GM18873 (cell line): Measurements from ENCODE around the gene MRPL43.

Experiments used
- ATAC-seq: cut with Tn5 transposase; IDR thresholded peaks from one replicate; pipeline ENCODE4 v1.9.1; 2021; ENCODE audit warnings: mild to moderate bottlenecking, moderate library complexity, moderate number of reproducible peaks; ENCODE audit not compliant: unreplicated experiment, low FRiP score

Gene MRPL43

DNA sequence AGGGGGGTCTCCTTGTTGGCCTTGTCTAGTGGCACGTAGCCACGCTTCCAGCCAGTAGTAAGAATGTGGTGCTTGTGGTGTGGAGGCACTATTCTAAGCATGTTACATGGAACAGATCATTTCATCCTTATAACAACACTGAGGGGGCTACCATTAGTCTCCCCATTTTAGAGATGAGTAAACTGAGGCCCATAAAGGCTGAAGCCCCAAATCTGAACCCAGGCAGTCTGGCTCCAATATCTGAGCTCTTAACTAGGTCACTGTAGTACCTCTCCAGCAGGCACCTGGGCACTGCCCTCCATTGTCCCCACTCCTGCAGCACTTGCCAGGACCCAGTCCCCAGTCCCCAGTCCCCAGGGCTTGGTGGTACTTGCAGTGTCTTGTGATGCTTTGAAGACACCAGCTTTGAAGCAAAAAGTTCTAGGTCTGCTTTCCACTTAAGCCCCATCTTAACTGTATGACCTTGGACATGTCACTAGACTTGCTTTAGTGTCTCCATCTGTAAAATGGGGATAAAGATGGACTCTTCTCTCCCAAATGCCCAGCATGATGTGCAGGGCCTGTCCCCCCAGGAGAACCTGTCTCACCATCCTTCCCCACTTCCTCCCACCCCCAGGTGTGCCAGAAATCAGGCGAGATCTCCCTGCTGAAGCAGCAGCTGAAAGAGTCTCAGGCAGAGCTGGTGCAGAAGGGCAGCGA, 18.7 kb upstream of the MRPL43 start:
- no peak for ATAC-seq

DNA sequence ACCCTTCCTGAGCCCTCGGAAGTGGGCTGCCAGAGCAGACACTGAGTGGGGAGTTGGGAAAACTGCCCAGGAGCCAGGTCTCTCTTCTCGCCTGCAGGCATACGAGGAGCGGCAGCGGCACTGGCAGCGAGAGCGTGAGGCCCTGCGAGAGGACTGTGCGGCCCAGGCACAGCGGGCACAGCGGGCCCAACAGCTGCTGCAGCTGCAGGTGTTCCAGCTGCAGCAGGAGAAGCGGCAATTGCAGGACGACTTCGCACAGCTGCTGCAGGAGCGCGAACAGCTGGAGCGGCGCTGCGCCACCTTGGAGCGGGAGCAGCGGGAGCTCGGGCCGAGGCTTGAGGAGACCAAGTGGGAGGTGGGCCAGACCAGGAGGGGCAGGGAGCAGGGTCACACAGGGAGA, 18.1 kb upstream of the MRPL43 start:
- ATAC-seq = no peak

DNA sequence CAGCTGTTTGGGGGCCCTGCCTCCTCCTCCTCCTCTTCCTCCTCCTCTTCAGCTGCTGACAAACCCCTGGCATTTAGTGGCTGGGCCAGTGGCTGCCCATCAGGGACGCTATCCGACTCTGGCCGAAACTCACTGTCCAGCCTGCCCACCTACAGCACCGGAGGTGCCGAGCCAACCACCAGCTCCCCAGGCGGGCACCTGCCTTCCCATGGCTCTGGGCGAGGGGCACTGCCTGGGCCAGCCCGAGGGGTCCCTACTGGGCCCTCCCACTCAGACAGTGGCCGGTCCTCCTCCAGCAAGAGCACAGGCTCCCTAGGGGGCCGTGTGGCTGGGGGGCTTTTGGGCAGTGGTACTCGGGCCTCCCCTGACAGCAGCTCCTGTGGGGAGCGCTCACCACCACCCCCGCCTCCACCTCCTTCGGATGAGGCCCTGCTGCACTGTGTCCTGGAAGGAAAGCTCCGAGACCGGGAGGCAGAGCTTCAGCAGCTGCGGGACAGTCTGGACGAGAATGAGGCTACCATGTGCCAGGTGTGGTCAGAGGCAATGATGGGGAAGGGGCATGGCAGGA, 16.4 kb upstream of the MRPL43 start:
- ATAC-seq = no peak

DNA sequence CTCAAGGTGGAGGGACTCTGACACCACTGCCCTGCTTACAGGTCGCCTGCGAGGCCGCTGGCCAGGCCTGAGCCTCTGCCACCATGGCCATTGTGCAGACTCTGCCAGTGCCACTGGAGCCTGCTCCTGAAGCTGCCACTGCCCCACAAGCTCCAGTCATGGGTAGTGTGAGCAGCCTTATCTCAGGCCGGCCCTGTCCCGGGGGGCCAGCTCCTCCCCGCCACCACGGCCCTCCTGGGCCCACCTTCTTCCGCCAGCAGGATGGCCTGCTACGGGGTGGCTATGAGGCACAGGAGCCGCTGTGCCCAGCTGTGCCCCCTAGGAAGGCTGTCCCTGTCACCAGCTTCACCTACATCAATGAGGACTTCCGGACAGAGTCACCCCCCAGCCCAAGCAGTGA, 15.2 kb upstream of the MRPL43 start:
- no peak for ATAC-seq

DNA sequence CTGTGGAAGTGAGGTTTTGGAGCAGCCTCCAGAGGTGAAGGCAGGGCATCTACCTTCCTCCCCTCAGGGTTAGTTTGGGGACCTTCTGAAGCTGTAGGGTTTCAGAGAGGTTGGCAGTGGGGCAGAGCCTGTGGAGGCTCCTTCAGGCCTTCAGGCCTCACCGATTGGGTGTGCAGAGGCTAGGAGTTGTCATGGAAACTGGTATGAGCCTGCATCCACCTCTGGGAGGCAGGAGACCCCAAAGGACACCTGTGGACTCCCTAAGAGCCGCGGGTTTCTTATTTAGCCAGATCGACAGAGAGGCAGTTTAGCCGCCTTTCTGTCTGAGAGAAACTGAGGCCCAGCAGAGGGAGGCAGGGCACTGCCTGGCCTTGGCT, 14.3 kb upstream of the MRPL43 start:
- ATAC-seq = no peak

DNA sequence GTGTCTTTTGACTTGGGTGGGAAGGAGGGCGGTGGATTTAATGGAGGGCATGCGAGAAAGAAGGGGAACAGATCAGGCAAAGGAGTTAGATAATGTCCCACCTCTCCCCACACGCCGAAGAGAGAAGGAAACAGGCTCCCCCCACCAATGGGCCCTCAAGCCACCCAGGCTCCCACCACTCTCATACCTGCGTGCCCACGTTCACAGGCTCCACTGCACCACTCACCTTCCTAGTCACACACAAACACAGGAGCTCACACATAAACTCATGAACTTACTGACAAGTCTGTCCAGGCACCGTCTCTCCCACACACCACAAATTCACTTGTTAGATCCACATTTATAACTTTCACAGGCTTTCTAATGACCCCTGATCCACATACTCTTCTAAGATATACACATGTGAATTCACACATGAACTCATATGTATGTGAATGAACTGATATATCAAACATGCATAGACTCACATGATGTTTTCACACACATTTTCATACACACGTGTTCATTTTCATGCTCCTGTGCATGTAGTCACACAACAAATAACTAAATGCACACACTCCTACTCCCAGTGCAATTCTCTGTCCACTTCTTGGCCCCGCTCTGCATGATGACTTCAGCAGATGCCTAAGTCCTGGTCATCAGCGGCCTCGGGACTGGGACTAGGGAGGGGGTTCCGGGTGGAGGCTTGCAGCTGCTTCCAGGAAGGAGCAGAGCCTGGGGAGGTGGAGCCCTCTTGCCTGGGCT, 13.8 kb upstream of the MRPL43 start:
- no peak for ATAC-seq

DNA sequence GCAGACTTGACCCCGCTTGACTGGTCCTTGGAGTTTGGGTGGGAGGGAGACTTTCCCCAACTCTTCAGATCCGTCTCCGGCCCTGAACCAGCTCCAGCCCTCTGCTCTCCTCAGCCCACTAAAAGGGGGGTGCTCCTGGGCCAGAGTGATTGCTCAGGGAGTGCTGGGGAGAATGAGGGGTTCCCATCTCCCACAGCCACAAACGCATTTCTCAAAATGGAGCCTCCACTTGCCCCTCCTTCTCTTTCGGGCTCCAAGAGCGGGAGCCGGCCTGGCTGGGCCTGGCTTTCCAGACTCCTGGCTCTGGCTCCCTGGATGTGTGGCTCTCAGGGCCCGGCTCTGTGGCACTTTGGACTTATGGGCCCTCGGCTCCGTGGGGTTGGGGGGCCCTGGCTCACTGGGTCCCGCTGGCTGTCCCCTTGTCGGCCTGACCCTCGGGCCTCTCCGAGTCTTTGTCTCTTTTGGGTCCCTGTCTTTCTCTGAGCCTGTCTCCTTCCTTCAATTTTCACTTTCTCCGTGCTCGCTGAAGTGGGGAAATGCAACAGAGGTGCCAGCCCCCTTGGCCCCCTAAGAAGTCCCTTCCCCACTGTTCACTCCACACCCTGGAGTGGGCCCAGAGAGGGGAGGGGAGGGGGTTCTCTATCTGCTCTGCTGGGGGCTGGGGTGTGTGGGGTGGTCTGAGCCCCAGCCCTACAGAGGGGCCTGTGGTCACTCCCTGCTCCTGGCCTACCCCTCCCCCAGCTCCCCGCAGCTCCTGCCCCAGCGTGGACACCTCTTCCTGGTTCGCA, 13.0 kb upstream of the MRPL43 start:
- no peak for ATAC-seq

DNA sequence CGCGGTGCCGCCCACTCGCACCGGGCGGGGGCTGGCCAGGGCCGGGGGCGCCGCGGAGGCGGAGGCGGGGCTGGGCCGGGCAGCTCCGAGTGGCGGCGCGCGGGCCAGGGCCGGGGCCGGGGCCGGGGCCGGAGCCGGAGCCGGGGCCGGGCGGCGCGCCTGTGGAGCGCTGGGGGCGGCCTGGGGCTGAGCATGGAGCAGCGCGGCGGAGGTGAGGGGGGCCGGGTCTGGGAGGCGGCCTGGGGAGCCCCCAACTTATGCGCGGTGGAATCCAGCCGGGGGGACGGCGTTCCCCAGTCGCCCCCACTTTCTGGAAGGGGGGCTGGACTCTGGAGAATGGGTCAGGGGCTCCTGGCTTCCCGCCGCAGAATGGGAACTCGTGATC, 12.4 kb upstream of the MRPL43 start, which contains the start of gene LZTS2:
LZTS2 (plus strand) TSS at position 67 of the 385 bp plus-strand sequence. CDS start 2,731 bp downstream, outside the sequence.
- ATAC-seq = no peak

DNA sequence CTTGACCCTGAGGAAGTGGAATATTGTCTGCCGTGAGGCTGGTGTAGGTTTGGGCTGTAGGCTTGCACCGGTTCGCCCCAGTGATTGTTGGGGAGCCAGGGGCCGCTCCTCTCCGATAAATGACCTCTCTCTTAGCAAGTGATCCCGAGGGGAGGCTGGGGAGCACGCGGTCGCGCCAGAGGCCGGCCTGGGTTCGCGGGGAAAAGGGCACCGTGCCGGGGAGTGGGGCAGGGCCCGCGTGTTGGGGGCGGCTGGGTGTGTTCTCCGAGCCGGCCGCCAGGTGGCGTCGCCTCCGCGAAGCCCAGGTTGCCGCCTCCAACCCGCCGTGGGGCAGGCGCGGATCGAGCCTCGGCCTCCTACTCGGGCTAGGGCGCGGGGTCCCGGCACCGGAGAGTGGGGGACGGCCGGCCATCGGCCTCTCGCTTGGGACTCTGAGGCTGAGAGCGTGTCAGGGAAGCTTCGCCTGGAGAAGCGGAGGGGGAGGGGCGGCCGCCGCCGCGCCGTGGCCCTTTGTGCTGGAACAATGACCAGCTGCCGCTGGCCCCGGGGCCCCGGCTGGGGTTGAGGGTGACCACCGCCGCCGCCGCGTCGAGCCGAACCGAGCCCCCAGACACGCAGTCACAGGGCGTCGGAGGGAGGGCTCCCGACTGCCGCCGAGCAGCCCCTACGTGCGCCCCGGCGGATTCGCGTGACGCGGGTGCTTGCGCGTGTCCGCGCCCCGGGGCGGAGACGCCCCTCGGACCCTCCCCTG, 11.9 kb upstream of the MRPL43 start:
- ATAC-seq = no peak

DNA sequence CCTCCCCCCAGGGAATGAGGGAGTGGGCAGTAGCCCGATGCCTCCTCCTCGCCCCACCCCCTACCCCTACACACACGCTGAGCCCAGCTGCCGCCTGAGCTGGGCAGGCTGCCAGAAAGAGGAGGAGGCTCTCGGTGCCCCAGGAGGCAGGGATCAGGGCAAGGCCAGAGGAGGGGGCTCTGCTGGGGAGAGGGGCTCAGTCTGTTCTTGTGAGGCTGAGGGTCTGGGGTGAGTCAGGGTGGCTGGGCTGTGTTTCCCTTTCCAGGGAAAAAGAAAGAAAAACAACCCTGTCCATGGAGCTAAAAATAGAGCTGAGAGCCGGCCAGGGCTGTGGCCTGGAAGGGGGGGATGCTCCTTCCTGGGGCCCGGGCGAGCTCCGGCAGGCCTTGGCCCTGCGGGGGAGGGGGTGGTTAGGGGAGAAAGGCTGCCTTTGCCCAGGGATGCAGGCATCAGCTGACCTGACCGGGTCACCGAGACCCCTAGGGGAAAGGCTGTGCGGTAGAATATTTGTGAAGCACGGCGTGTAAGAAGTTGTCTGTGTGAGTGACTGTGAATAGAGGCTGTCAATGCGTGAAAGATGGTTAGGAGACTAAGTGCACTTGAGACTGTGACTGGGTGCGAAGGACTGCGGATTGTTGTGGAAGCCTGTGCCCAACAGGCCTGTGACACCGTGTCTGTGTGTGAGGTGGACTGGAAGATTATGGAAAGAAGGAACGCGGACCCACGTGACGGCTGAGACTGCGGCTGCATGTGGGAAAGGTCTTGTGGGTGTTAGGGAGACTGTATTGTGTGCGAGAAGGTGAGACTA, 11.1 kb upstream of the MRPL43 start:
- ATAC-seq = no peak

DNA sequence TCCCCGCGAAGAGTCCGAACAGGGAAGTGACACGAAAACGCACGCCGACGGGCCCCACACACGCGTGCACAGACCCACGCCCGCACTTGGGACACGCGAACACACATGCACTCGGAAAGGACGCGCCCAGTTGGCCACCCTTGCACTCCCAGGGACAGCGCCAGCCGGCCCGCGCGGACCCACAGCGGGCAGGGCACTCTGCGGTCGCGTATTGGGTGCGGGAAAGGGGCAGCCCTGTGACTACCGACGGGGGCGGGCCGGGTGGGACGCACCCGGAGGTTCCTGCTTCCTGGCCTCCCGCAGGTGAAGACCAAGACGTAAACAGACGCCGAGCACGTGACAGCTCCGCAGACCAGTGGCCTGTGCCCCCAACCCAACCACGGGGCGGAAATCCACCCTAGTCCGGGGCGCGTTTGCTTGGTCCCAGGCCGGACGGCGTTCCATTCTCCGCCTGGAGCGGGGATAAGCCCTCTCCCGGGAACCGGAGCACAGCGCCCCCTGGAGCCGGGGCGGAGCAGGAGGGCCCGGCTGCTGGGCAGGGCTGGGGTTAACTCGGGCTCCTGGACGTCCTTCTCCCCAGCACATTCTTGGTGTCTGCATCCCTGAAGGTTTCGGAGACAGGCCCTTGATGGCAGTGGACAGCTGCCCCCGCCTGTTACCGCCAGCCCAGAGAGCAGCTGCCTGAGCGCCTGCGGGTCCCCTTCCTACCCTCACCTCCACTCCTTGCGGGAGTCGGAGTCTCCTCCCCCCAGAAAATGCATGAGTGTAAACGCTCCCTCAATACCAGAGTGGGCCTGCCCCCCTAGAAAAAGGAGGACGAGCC, 10.3 kb upstream of the MRPL43 start:
- no peak for ATAC-seq

DNA sequence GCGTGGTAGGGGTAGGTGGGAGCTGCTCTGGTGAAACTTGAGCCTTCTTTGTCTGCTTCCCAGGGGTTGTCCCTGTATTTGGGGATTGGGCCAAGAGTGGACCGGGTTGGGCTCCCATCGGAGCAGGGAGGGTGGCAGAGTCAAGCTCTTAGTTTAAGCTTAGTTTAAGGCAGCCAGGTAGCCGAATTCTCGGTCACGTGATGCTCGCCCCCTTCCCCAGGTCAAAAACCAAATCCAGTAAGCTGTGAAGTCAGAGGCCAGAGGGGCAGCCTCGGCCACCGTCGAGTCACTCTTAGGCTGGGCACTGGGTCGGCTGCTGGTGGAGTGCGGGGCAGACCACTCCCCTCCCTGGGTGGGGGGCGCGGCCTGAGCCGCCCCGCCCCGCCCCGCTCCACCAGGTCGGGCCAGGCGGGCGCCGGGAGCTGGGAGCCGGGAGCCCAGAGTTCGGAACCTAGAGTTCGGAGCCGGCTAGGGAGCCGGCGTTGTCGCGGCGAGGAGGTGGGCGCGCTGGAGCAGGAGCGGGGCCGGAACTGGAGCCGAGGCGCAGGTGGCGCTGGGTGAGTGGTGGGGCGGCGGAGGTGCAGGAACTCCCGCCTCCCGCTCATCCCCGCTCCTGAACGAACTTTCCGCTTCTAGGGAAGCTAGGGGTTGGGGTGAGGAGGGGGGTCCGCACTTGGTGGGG, 9.5 kb upstream of the MRPL43 start:
- no peak for ATAC-seq

DNA sequence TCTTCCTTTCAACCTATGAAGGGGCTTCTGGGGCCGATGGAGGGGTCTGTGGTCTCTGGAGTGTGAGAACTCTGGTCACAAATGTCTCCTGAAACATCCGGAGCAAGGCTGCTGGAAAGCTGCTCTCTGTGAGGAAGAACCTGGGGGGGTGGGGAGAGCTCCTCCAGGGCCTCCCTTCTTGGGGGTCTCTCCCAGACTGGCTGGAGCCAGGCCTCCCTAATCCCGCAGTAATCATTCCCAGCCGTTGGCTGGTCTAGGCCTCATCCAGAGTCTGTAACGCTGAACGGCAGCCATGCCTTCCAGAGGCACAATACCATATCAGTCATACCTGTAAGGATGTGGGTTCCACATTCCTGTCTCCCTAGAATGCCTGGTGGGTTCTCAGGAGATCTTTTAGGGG, 7.9 kb upstream of the MRPL43 start:
- no peak for ATAC-seq

DNA sequence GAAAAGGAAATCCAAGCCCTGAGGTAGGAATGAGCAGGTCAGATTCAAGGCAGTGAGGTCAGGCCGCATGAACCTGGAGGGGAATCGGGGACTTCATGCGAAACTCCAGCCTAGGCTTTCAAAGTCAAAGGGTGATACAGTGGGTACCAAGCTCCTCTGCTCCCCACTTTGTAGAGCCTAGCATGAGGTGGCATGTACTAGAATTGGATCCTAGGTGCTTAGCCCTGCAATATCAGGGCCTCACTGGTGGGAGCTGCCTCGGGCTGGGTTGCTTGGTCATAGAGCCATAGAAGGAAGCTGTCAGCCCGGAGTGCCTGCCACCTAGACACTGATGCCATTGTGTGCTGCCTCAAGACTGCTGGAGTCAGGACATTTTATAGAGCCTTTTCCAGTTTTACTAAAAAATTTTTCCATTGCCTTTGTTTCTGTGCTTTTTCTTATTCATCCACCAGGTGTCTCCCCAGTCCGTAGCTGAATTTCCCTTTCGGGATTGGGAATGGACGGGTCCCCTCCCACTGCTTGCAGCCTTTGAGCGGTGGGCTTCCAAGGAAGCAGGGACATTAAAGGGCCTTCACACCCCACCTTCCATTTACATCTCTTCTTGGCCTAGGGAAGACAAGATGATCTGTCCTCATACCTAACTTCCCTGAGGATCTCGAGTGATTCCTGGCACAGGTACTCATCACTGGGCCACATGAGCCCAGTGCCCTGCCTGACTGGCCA, 6.8 kb upstream of the MRPL43 start:
- ATAC-seq = no peak

DNA sequence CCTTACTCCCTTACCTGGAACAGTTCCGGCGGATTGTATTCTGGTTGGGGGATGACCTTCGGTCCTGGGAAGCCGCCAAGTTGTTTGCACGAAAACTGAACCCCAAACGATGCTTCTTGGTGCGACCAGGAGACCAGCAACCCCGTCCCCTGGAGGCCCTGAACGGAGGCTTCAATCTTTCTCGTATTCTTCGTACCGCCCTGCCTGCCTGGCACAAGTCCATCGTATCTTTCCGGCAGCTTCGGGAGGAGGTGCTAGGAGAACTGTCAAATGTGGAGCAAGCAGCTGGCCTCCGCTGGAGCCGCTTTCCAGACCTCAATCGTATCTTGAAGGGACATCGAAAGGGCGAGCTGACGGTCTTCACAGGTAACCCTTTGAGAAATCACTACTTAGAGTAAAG, 1.8 kb upstream of the MRPL43 start:
- no peak for ATAC-seq

DNA sequence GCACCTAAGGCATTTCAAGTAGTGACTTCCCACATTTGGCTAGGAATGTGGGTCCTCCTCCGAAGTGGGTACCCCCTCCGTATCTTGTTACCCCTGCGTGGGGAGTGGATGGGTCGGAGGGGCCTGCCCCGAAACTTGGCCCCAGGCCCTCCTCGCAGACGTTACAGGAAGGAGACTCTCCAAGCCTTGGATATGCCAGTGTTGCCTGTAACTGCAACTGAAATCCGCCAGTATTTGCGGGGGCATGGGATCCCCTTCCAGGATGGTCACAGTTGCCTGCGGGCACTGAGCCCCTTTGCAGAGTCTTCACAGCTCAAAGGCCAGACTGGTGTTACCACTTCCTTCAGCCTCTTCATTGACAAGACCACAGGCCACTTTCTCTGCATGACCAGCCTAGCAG, 869 bp upstream of the MRPL43 start:
- ATAC-seq = no peak

DNA sequence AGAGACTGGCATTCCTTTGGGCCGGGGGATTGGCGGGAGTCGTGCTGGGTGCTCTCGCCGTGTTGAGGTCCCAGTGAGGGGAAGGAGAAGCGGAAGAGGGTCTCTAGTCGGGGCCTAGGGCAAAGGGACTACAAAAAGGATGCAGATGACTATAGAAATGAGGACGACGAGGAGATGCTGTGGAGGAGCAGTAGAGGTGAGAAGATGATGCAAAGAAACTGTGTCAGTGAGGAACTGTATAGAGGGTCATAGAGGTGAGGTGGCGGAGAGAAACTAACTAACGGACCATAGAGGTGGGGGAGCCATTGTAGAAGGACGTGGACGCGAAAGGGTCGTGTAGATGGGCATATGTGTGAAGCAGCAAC, 370 bp upstream of the MRPL43 start:
- no peak for ATAC-seq

DNA sequence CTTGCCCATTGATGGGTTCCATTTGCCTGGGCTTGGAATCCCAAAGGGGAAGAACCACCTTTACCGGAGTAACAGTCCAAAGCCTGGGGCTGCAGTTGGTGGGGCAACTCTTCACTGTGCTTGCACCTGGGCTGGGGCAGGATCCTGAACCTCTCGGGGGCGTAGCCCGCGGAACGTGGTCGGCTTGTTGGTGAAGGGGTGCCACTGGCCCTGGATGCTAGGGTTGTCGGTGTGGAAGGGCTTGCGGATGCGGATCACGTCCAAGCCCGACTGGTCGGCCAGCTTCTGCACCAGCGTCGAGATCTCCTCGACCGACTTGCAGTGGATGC, 710 bp downstream of the MRPL43 start:
- no peak for ATAC-seq
